Small intestine (tissue), 16 donors: ENCODE results near the gene CHTOP. TPM values are rescaled to one million over a fixed set of nuclear protein-coding genes. Genes with fewer than 3 reads are reported as not detected.
"Not testable (repeated sequence)": the region's sequence is repeated elsewhere in the genome, so short reads cannot be mapped to it uniquely, and the experiment has no call there.

Source experiments
- DNase-seq, 2 donors: peaks; one replicate each; pipeline versions ENCODE4 v3.0.0 to v3.0.0-alpha.2; 2013
- FAIRE-seq: peaks from 2 replicates; lab custom pipeline; 2012; peaks lifted over from hg19 to GRCh38; lab: Jason Lieb, UNC
- H3K27ac ChIP-seq, 3 donors: one replicate each; pipeline ENCODE4 v1.5.1; 2013; ENCODE audit warnings: low read length in 2 of 3, mild to moderate bottlenecking in 2 of 3, control low read depth in 1 of 3, inconsistent platforms in 1 of 3, low read depth in 1 of 3, moderate library complexity in 1 of 3
- H3K27me3 ChIP-seq, 3 donors: one replicate each; pipeline ENCODE4 v1.6.1; 2013; ENCODE audit warnings: low read length in 3 of 3, inconsistent platforms in 1 of 3; ENCODE audit not compliant: control insufficient read depth in 3 of 3, insufficient read depth in 3 of 3
- H3K36me3 ChIP-seq, 3 donors: one replicate each; pipeline ENCODE4 v1.6.1; 2013; ENCODE audit warnings: low read length in 3 of 3, inconsistent platforms in 1 of 3, low read depth in 1 of 3, mild to moderate bottlenecking in 1 of 3, moderate library complexity in 1 of 3; ENCODE audit not compliant: control insufficient read depth in 3 of 3, insufficient read depth in 2 of 3
- H3K4me1 ChIP-seq, 3 donors: one replicate each; pipeline ENCODE4 v1.6.1; 2013; ENCODE audit warnings: low read length in 2 of 3, inconsistent platforms in 1 of 3, low read depth in 1 of 3, mild to moderate bottlenecking in 1 of 3, moderate library complexity in 1 of 3; ENCODE audit not compliant: control insufficient read depth in 3 of 3, insufficient read depth in 2 of 3
- H3K4me3 ChIP-seq, 3 donors: one replicate each; pipeline ENCODE4 v1.5.1; 2013; ENCODE audit warnings: low read length in 3 of 3, control low read depth in 1 of 3, inconsistent platforms in 1 of 3, low read depth in 1 of 3, mild to moderate bottlenecking in 1 of 3, moderate library complexity in 1 of 3
- H3K9me3 ChIP-seq, 2 donors: one replicate each; pipeline ENCODE4 v1.6.1; 2013; ENCODE audit warnings: low read depth in 1 of 2, low read length in 1 of 2; ENCODE audit not compliant: control insufficient read depth in 2 of 2, insufficient read depth in 1 of 2
- WGBS, 3 donors: extraction: QIAGEN DNeasy Blood & Tissue Kit; methylation state at CpG; one replicate each; pipeline ENCODE4 v1.1.7; 2013; 5-methylcytosine and 5-hydroxymethylcytosine counted together
- long read RNA-seq, 10 donors: transcript quantifications; one replicate each; lab custom pipeline, GENCODE V29; 2026
- polyA plus RNA-seq, 4 donors: library from polyadenylated mRNA; stranded (reverse) in 3 of 4; unstranded in 1 of 4; fragments of 200-250 nt in 3 of 4; fragments of 120-200 nt in 1 of 4; gene quantifications; one replicate each; pipeline versions ENCODE4 v1.2.1 to v1.2.3, GENCODE V29; 2013
- donor health status: healthy with polysubstance abuse.
- donor health status: control.
- donor health status: control.
- donor health status: Bipolar disorder and iron deficiency.
- donor health status: healthy.

Gene CHTOP
- polyA plus RNA-seq = 10 to 100 TPM; 40.3 to 98.4 (median 49.4) TPM
- long read RNA-seq, donor 1 = 0 reads
- long read RNA-seq, donor 2, partial matches to known transcripts = 20 of 28 reads
- long read RNA-seq, donor 2, other reads (novel, unspliced or antisense) = 0 of 28 reads
- long read RNA-seq, donor 3, transcript CHTOP-203 (6 exons, 2,165 nt) = major isoform, 5 of 18 reads
- long read RNA-seq, donor 3, partial matches to known transcripts = 11 of 18 reads
- long read RNA-seq, donor 3, other reads (novel, unspliced or antisense) = 0 of 18 reads
- long read RNA-seq, donor 4 = 0 reads
- long read RNA-seq, donor 5, partial matches to known transcripts = 10 of 13 reads
- long read RNA-seq, donor 5, other reads (novel, unspliced or antisense) = 0 of 13 reads
- long read RNA-seq, donor 6, transcript CHTOP-204 (6 exons, 2,096 nt) = major isoform, 7 of 12 reads
- long read RNA-seq, donor 6, partial matches to known transcripts = 0 of 12 reads
- long read RNA-seq, donor 6, other reads (novel, unspliced or antisense) = 0 of 12 reads
- long read RNA-seq, donor 7 = 0 reads
- long read RNA-seq, donor 8, partial matches to known transcripts = 0 of 4 reads
- long read RNA-seq, donor 8, other reads (novel, unspliced or antisense) = 0 of 4 reads
- long read RNA-seq, donor 9, partial matches to known transcripts = 0 of 7 reads
- long read RNA-seq, donor 9, other reads (novel, unspliced or antisense) = 0 of 7 reads
- long read RNA-seq, donor 10, transcript CHTOP-203 (6 exons, 2,165 nt) = minor isoform, 12 of 67 reads
- long read RNA-seq, donor 10, transcript CHTOP-204 (6 exons, 2,096 nt) = major isoform, 13 of 67 reads
- long read RNA-seq, donor 10, partial matches to known transcripts = 38 of 67 reads
- long read RNA-seq, donor 10, other reads (novel, unspliced or antisense) = 0 of 67 reads

GRCh38 chr1:153633754-153634665 is at the start of gene CHTOP:
Gene CHTOP, plus strand, starts transcription at chr1:153634066. Its CDS starts 2,523 bp downstream, at chr1:153636589.
- H3K36me3 ChIP-seq = peaks cover 7 to 32% (median 10%) of the 10 kb centered on the region in 3 donors
- peak within 1 kb of the TSS; percentile 94 to 100 (median 98) for H3K27ac ChIP-seq
- H3K9me3 ChIP-seq = no peaks in the 10 kb centered on the region
- H3K4me1 ChIP-seq = peaks cover 6 to 60% (median 7%) of the 10 kb centered on the region in 3 donors
- H3K27me3 ChIP-seq = no peaks in the 10 kb centered on the region
- WGBS, 3 donors = 2 to 4% (median 3%) methylated on average over 64 to 65 of the region's 65 CpGs
- FAIRE-seq = no peak
- peak within 1 kb of the TSS; percentile 66 to 82 (median 74) for H3K4me3 ChIP-seq
- peak; percentile 99 for DNase-seq

GRCh38 chr1:153585006-153585405 is 48.9 kb upstream of the CHTOP start:
- H3K9me3 ChIP-seq = no peaks in the 10 kb centered on the region
- WGBS, 3 donors = 82 to 97% (median 94%) methylated on average over 1 of the region's 1 CpG
- H3K36me3 ChIP-seq = no peaks in the 10 kb centered on the region
- H3K4me1 ChIP-seq = no peaks in the 10 kb centered on the region
- no peak for DNase-seq
- H3K4me3 ChIP-seq = no peak overlapping the region
- no peak overlapping the region for H3K27ac ChIP-seq
- no peak for FAIRE-seq
- H3K27me3 ChIP-seq = no peaks in the 10 kb centered on the region

DNA sequence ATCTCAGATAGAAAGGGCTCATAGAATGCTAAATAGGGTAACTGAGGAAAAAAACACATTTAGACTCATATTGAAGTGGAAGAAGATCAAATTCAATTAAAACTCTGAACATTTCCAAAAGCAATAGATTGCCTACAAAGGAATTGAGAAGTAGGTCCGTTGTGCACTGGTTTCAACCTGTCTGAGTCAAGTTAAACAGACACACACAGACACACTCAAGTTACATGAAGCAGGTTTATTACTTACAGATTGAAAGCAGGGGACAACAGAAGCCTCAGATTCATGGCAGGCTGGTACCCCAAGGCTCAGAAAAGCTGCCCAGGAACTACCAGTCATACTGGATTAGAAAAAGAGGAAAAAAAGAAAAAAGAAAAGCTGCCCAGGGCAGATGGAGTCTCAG is 47.5 kb upstream of the CHTOP start:
- no peak overlapping the region for H3K4me3 ChIP-seq
- H3K36me3 ChIP-seq = no peaks in the 10 kb centered on the region
- WGBS, 3 donors = 48 to 54% (median 52%) methylated on average over 1 of the region's 1 CpG
- no peaks in the 10 kb centered on the region for H3K27me3 ChIP-seq
- FAIRE-seq (no peak), DNase-seq (no peak)
- no peaks in the 10 kb centered on the region for H3K9me3 ChIP-seq
- H3K4me1 ChIP-seq = no peaks in the 10 kb centered on the region
- H3K27ac ChIP-seq = no peak overlapping the region

DNA sequence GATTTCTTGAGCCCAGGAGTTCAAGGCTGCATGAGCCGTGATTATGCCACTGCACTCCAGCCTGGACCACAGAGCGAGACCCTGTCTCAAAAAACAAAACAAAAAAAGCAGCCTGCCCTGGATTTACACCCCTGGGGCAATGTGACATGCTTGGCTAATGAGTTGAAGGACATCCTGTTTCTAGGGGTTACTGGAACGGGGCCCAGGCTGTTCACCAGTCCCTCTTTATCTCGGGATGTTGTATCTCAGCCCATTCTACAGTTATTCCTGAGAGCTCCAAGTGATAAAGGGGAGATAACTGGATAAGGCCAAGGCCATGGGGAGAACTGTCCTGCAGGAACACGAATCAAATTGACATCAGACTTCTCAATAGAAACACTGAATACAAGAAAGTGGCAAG is 46.6 kb upstream of the CHTOP start:
- Histone ChIP-seq H3K9me3 (no peaks in the 10 kb centered on the region), H3K27me3 (no peaks in the 10 kb centered on the region), H3K27ac (no peak overlapping the region), H3K4me1 (no peaks in the 10 kb centered on the region), H3K36me3 (no peaks in the 10 kb centered on the region), H3K4me3 (no peak overlapping the region)
- FAIRE-seq (no peak), DNase-seq (no peak)
- 48 to 61% (median 56%) methylated on average over 5 of the region's 5 CpGs for WGBS, 3 donors

- not testable (repeated sequence) for H3K27me3 ChIP-seq, H3K4me3 ChIP-seq, H3K9me3 ChIP-seq, FAIRE-seq, H3K27ac ChIP-seq, H3K36me3 ChIP-seq, DNase-seq, H3K4me1 ChIP-seq
- WGBS, 3 donors = 93 to 97% (median 96%) methylated on average over 10 of the region's 10 CpGs
Observed at GRCh38 chr1:153588033-153588432, 45.8 kb upstream of the CHTOP start.

GRCh38 chr1:153588482-153588881 is 45.4 kb upstream of the CHTOP start:
- FAIRE-seq (no peak), DNase-seq (no peak)
- no peak overlapping the region for H3K4me3 ChIP-seq
- H3K36me3 ChIP-seq = no peaks in the 10 kb centered on the region
- H3K27ac ChIP-seq = no peak overlapping the region
- no peaks in the 10 kb centered on the region for H3K27me3 ChIP-seq
- no peaks in the 10 kb centered on the region for H3K9me3 ChIP-seq
- no peaks in the 10 kb centered on the region for H3K4me1 ChIP-seq
- 71 to 79% (median 77%) methylated on average over 2 of the region's 2 CpGs for WGBS, 3 donors

DNA sequence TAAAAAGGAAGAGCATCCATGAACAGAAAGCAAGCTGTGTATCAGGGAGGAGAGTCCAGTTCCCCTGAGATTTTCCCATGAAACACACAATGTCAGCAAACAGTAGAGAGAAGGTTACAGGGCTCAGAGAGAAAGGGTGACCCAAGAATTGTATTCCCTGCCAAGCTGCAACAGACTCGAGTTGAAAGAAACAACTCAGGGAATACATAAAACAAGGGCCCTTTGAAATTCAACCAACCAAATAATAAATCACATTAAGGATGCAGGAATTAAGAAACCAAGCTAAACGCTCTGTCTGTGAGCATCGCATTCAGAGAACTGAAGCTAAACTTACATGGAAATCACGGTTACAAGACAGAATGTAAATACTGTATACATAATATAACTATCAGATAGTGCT is 41.1 kb upstream of the CHTOP start:
- DNase-seq = no peak
- WGBS, 3 donors = 70 to 80% (median 73%) methylated on average over 4 of the region's 4 CpGs
- H3K9me3 ChIP-seq = no peaks in the 10 kb centered on the region
- H3K27ac ChIP-seq = no peak overlapping the region
- H3K27me3 ChIP-seq = no peaks in the 10 kb centered on the region
- no peak overlapping the region for H3K4me3 ChIP-seq
- no peak for FAIRE-seq
- H3K4me1 ChIP-seq = peaks cover 0 to 3% (median 0%) of the 10 kb centered on the region in 3 donors
- no peaks in the 10 kb centered on the region for H3K36me3 ChIP-seq
